ENCODE results near the gene LONP1. TPM values are rescaled to one million over a fixed set of nuclear protein-coding genes. Genes with fewer than 3 reads are reported as not detected.

Gene LONP1
- polyA plus RNA-seq, 2 of the 4 experiments (the other 2 are of a cell fraction) = 42.7 to 68.9 TPM

DNA sequence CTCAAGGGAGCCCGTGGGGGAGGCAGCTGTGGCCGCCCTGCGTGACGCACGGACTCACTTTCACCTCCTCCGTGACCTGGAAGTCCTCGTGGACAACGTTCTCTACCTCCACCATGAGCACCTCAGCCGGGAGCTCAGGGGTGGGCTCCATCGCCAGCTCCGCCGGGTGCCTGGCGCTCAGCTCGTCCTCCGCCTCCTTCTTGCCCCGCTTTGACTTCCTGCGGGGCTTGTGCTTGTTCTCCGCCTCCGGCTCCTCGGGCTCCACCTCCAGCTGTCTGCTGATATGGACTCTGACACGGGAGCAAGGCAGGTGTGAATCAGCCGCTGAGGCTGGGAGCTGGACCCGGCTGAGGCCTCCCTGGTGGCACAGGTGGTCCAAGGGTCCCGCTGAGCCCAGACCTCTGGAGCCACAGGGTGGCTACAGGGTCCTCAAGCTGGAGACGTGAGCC is 8.2 kb downstream of the LONP1 start (continued):
- TF ChIP-seq FOXS1 (CRISPR knock-in tag; IDR thresholded peaks at IDR 0.05) (no peak), KDM1A (IDR thresholded peaks at IDR 0.05; ENCODE audit: low read depth) (no peak), CEBPB (IDR thresholded peaks at IDR 0.05) (no peak), RCOR1 (IDR thresholded peaks at IDR 0.05; ENCODE audit: low read depth, low read length) (no peak), GATA3 (IDR thresholded peaks at IDR 0.05; ENCODE audit: borderline replicate concordance) (no peak), SREBF2 (IDR thresholded peaks at IDR 0.05) (no peak), HOXA7 (CRISPR knock-in tag; IDR thresholded peaks at IDR 0.05) (no peak), NPAS2 (CRISPR knock-in tag; IDR thresholded peaks at IDR 0.05; ENCODE audit: borderline replicate concordance) (no peak), MAZ (IDR thresholded peaks at IDR 0.05; ENCODE audit: borderline replicate concordance, low read depth, low read length) (no peak)
- TF ChIP-seq, protein P1, sequence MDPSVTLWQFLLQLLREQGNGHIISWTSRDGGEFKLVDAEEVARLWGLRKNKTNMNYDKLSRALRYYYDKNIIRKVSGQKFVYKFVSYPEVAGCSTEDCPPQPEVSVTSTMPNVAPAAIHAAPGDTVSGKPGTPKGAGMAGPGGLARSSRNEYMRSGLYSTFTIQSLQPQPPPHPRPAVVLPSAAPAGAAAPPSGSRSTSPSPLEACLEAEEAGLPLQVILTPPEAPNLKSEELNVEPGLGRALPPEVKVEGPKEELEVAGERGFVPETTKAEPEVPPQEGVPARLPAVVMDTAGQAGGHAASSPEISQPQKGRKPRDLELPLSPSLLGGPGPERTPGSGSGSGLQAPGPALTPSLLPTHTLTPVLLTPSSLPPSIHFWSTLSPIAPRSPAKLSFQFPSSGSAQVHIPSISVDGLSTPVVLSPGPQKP (IDR thresholded peaks at IDR 0.05; ENCODE audit: low read depth, low read length) = no peak
- TF ChIP-seq, protein P2, sequence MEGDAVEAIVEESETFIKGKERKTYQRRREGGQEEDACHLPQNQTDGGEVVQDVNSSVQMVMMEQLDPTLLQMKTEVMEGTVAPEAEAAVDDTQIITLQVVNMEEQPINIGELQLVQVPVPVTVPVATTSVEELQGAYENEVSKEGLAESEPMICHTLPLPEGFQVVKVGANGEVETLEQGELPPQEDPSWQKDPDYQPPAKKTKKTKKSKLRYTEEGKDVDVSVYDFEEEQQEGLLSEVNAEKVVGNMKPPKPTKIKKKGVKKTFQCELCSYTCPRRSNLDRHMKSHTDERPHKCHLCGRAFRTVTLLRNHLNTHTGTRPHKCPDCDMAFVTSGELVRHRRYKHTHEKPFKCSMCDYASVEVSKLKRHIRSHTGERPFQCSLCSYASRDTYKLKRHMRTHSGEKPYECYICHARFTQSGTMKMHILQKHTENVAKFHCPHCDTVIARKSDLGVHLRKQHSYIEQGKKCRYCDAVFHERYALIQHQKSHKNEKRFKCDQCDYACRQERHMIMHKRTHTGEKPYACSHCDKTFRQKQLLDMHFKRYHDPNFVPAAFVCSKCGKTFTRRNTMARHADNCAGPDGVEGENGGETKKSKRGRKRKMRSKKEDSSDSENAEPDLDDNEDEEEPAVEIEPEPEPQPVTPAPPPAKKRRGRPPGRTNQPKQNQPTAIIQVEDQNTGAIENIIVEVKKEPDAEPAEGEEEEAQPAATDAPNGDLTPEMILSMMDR (IDR thresholded peaks at IDR 0.05) = no peak

DNA sequence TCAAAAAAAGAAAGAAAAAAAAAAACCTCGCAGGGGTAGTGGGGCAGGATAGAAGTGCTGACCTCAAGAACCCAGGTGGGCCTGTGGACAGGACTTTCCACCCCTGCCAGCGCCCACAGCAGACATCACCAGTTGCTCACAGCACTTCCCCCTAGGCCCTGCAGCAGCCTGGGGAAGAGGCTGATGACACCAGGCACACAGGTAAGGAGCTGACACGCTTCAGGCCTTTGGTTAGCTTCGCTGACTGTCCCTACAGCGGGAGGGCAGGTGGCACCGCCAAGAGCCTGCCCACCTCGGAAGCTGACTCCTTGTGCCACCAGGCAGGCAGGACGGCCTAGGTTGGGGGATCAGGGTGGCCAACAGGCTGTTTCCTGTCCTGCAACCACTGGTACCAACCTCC is 8.9 kb downstream of the LONP1 start:
- H3K4me3 ChIP-seq = no peak overlapping the region
- CTCF ChIA-PET = interaction anchor here (0.9 to 3.1 kb wide), 4 partner anchors 9 to 24 kb away, joined by 5 to 14 read pairs (median 10); partner anchors contain the start of genes CATSPERD, LONP1 and RPL36
- no peak for FAIRE-seq
- 98% methylated on average over 7 of the region's 8 CpGs for WGBS (ENCODE audit: missing lambda C conversion rate)
- POLR2A ChIA-PET = no interaction called here
- DNase-seq (ENCODE audit: low read depth in 1 of 2, low spot score in 1 of 2) = no peak
- H3K9me3 ChIP-seq = no peaks in the 10 kb centered on the region
- no peak overlapping the region for H3K27ac ChIP-seq
- no peak overlapping the region for H3K4me2 ChIP-seq
- TF ChIP-seq ESRRA (IDR thresholded peaks at IDR 0.05; ENCODE audit: borderline replicate concordance, low read length) = no peak
- TF ChIP-seq RCOR1 (IDR thresholded peaks at IDR 0.05; ENCODE audit: low read depth, low read length) = no peak
- no peaks in the 10 kb centered on the region for H3K4me1 ChIP-seq
- ATAC-seq = no peak

DNA sequence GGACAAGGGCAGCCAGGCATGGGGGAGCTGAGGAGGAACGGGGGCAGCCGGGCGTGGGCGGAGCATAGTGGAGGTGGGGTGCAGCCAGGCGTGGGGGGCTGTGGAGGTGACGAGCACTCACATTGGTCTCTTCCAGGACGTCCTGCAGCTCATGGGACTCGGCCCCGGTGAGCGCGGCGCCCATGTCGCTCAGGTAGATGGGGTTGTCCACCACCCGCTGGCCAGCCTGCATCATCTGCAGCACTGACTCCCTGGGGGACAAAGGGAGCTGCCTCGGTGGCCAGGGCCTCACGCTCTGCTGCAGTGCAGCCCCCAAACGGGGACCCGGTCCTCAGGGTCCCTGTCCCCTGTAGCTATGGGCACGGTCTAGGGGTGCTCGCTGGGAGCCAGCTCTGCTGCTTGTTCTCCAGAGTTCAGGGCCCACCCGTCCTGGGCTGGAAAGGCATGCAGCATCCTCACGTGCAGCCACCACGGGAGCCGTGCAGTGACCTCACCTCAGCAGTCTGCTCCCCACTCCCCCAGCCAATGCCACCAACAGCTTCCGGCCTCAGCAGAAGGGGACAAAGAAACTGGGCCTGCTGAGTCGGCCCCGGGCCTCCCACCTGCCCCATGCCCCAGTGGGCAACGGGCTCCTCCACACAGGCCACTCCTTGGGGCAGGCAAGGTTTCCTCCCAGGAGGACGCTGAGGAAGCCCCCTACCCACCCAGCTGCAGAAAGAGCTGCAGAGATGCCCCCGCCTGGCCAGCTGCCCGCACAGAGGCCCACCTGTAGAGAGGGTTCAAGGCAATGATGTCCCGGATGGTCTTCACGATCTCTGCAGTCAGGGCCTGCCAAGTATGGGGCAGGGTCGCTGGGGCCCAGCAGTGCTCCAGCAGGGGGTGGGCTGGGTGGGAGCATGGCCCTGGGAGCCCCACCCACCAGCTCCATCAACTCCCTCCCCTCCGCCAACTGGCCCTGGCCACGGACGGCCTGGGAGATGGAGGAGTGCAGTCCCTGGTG is 12.1 kb downstream of the LONP1 start:
- POLR2A ChIA-PET = interaction anchor here (1.0 to 1.9 kb wide), 2 partner anchors 9 to 18 kb away, joined by 3 to 5 read pairs; partner anchors contain the start of gene RPL36

More for the DNA sequence above, 12.1 kb downstream of the LONP1 start:
- no peak overlapping the region for H3K4me3 ChIP-seq
- DNase-seq (ENCODE audit: low read depth in 1 of 2, low spot score in 1 of 2) (no peak), ATAC-seq (no peak), FAIRE-seq (no peak)
- H3K27ac ChIP-seq = no peak overlapping the region
- 0 out of 3 replicates have a peak, but pooled peaks cover 3% of the 10 kb centered on the region for H3K4me1 ChIP-seq
- 95% methylated on average over 14 of the region's 37 CpGs for WGBS (ENCODE audit: missing lambda C conversion rate)
- CTCF ChIA-PET = interaction anchor here (1.1 to 2.3 kb wide), 4 partner anchors 13 to 86 kb away, joined by 4 to 7 read pairs (median 4); partner anchors contain the start of genes CATSPERD and RPL36
- H3K4me2 ChIP-seq = no peak overlapping the region
- TF ChIP-seq EHF (CRISPR knock-in tag; IDR thresholded peaks at IDR 0.05) = no peak
- TF ChIP-seq KDM5A (IDR thresholded peaks at IDR 0.05) = no peak
- no peak for TF ChIP-seq EP300 (IDR thresholded peaks at IDR 0.05)
- no peak for TF ChIP-seq HEYL (CRISPR knock-in tag; IDR thresholded peaks at IDR 0.05)
- TF ChIP-seq FOSL2 (IDR thresholded peaks at IDR 0.05) = no peak
- TF ChIP-seq FOSL2 (CRISPR knock-in tag; IDR thresholded peaks at IDR 0.05) = no peak
- TF ChIP-seq, protein P3, sequence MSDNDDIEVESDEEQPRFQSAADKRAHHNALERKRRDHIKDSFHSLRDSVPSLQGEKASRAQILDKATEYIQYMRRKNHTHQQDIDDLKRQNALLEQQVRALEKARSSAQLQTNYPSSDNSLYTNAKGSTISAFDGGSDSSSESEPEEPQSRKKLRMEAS (IDR thresholded peaks at IDR 0.05) = no peak
- TF ChIP-seq CBX8 (IDR thresholded peaks at IDR 0.05) = no peak
- TF ChIP-seq SMC3 (IDR thresholded peaks at IDR 0.05) = no peak
- TF ChIP-seq, protein P4, sequence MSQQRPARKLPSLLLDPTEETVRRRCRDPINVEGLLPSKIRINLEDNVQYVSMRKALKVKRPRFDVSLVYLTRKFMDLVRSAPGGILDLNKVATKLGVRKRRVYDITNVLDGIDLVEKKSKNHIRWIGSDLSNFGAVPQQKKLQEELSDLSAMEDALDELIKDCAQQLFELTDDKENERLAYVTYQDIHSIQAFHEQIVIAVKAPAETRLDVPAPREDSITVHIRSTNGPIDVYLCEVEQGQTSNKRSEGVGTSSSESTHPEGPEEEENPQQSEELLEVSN (IDR thresholded peaks at IDR 0.05; ENCODE audit: borderline replicate concordance, low read depth) = no peak
- no peak for TF ChIP-seq HOXB13 (CRISPR knock-in tag; IDR thresholded peaks at IDR 0.05; ENCODE audit: low read depth)
- no peak for TF ChIP-seq POLR2AphosphoS2 (conservative IDR thresholded peaks at IDR 0.05; ENCODE audit: low read length)
- TF ChIP-seq TP53 (CRISPR knock-in tag; IDR thresholded peaks at IDR 0.05) = no peak
- TF ChIP-seq, protein P5, sequence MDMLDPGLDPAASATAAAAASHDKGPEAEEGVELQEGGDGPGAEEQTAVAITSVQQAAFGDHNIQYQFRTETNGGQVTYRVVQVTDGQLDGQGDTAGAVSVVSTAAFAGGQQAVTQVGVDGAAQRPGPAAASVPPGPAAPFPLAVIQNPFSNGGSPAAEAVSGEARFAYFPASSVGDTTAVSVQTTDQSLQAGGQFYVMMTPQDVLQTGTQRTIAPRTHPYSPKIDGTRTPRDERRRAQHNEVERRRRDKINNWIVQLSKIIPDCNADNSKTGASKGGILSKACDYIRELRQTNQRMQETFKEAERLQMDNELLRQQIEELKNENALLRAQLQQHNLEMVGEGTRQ (IDR thresholded peaks at IDR 0.05) = no peak
- no peak for TF ChIP-seq RNF2 (IDR thresholded peaks at IDR 0.05; ENCODE audit: borderline replicate concordance, low read depth)
- no peaks in the 10 kb centered on the region for H3K9me3 ChIP-seq

Measured in A549 (cell line).